Iris pigment epithelial cell (primary cell): ENCODE data around the gene PKMYT1.

Experiments used
- DNase-seq: peaks from one replicate; pipeline ENCODE4 v3.0.0-alpha.2; 2011; ENCODE audit warnings: low read depth

The PKMYT1 gene

GRCh38 chr16:3017794-3018506, 37.7 kb upstream of the PKMYT1 start, which contains the start of gene CLDN6:
TSS of gene CLDN6 (minus strand) at chr16:3018183. CDS start at chr16:3016021, 2,162 bp downstream.
- no peak for DNase-seq

GRCh38 chr16:3017344-3017743, 37.1 kb upstream of the PKMYT1 start:
- DNase-seq, result no peak

- no peak for DNase-seq
Observed at GRCh38 chr16:3015865-3016521, 35.7 kb upstream of the PKMYT1 start.

- DNase-seq, result no peak
Observed at GRCh38 chr16:3014971-3015370, 34.7 kb upstream of the PKMYT1 start.

GRCh38 chr16:3013998-3014690, 33.9 kb upstream of the PKMYT1 start:
- no peak for DNase-seq

GRCh38 chr16:3013491-3013951, 33.3 kb upstream of the PKMYT1 start:
- DNase-seq, result no peak

GRCh38 chr16:3012828-3013420, 32.7 kb upstream of the PKMYT1 start, which contains the start of gene CLDN9:
TSS of gene CLDN9 (plus strand) at chr16:3012923. CDS start at chr16:3013363, 440 bp downstream.
- DNase-seq, result no peak

GRCh38 chr16:3012246-3012645, 32.0 kb upstream of the PKMYT1 start:
- no peak for DNase-seq

GRCh38 chr16:3010510-3010909, 30.3 kb upstream of the PKMYT1 start:
- DNase-seq, result no peak

GRCh38 chr16:3009568-3010390, 29.5 kb upstream of the PKMYT1 start:
- peak; percentile 27 for DNase-seq

GRCh38 chr16:3008690-3009037, 28.4 kb upstream of the PKMYT1 start:
- no peak for DNase-seq

- no peak for DNase-seq
Observed at GRCh38 chr16:3007957-3008689, 27.9 kb upstream of the PKMYT1 start.

GRCh38 chr16:3007059-3007956, 27.1 kb upstream of the PKMYT1 start:
- no peak for DNase-seq

GRCh38 chr16:3004781-3005284, 24.6 kb upstream of the PKMYT1 start:
- no peak for DNase-seq

- DNase-seq, result no peak
Observed at GRCh38 chr16:3004319-3004718, 24.1 kb upstream of the PKMYT1 start.

- DNase-seq, result peak; percentile 99
Observed at GRCh38 chr16:3003582-3004270, 23.5 kb upstream of the PKMYT1 start.

- no peak for DNase-seq
Observed at GRCh38 chr16:3001316-3001715, 21.1 kb upstream of the PKMYT1 start.

GRCh38 chr16:3000540-3000939, 20.3 kb upstream of the PKMYT1 start:
- DNase-seq, result no peak

GRCh38 chr16:2999929-3000328, 19.7 kb upstream of the PKMYT1 start:
- DNase-seq, result no peak
